DMS153 treated with DMSO at 0.1 percent for 48 hours (cell line): ENCODE results near the gene CFAP298.
"Not testable (repeated sequence)": the region's sequence is repeated elsewhere in the genome, so short reads cannot be mapped to it uniquely, and the experiment has no call there.

Source experiments
- DNase-seq: peaks from one replicate; lab custom pipeline; 2025; ENCODE audit not compliant: unreplicated experiment; lab: John Stamatoyannopoulos, UW

The CFAP298 gene, protein sequence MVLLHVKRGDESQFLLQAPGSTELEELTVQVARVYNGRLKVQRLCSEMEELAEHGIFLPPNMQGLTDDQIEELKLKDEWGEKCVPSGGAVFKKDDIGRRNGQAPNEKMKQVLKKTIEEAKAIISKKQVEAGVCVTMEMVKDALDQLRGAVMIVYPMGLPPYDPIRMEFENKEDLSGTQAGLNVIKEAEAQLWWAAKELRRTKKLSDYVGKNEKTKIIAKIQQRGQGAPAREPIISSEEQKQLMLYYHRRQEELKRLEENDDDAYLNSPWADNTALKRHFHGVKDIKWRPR

GRCh38 chr21:32612075-32612998 lies at the start of gene CFAP298:
Gene CFAP298, minus strand, starts transcription at chr21:32612377. Its CDS starts 134 bp downstream, at chr21:32612243.
- peak; percentile 73 for DNase-seq

DNA sequence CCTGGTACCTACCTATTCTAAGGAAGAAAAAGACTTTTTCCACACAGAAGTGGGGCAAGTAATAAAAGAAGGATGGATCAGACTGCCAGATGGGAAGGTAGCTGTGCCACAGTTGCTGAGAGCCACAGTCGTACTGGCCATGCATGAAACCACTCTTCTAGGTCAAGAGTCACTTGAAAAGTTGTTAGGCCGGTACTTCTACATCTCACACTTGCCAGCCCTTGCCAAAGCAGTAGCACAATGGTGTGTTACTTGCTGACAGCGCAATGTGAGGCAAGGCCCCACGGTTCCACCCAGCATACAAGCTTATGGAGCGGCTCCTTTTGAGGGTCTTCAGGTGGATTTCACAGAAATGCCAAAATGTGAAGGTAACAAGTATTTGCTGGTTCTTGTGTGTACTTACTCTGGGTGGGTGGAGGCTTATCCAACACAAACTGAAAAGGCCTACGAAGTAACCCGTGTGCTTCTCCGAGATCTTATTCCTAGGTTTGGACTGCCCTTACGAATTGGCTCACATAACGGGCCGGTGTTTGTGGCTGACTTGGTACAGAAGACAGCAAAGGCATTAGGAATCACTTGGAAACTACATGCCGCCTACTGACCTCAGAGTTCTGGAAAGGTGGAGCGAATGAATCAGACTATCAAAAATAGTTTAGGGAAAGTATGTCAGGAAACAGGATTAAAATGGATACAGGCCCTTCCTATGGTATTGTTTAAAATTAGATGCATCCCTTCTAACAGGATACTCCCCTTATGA lies 49.0 kb upstream of the CFAP298 start:
- DNase-seq, result not testable (repeated sequence)

DNA sequence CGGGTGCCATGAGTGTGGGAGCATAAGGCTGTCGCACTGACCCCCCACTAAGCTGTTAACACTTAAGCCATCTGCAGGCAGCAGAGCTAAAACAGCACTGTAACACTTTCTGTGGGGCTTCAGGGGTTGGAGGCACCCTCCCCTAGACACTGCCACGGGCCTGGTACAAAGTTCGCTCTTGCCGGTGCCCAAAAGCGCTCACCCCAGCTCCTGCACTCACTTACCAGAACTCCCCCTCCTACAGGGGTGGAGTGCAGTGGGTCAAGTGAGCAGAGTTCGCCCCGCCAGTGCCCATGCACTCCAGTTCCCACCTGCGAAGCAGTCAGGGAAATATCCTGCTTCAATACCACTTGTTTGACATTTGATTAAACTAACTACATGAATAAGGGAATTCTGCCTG lies 46.3 kb upstream of the CFAP298 start:
- no peak for DNase-seq

DNA sequence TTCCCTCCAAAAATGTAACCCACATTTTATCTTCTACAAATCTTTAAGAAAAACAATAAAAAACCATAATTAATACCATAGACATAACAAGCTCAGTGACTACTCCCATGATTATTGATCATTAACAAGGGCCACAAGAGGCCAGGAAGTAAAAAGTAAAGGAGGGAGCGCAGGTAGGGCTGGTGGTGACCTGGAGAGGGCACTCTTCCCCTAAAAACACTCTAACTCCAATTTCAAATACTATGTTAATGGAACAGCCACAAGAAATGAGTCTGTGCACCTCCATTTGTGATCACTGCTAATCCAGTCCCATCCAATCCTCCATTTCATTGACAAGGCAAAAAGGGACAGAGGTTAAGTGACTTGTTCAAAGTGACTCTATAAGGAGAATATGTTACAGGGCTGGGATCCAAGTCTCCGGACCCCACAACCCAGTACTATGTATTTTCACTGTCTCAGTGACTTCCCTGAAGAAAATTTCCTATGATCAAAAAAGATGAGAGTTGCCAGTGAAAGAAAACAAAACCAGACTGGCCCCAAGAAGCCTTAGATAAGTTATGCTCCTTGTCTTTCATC lies 41.2 kb upstream of the CFAP298 start:
- DNase-seq, result peak; percentile 1

DNA sequence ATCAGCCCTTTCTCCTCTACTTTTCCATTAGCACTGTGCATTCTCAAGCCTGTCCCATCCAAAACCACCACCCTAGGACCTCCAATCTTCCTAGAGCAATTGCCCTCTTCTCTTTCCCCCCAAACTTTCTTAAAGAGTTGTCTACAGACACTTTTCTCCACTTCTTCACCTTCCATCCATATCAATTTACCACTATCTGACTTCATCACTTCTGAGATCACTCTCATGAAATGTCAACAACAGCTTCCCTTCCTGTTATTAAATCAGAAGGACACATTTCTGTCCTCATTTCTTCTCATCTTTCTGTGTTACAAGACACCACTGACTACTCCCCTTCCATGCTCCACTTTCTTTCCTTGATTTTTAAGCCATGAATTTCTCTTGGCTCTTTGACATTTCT lies 36.0 kb upstream of the CFAP298 start:
- no peak for DNase-seq

DNA sequence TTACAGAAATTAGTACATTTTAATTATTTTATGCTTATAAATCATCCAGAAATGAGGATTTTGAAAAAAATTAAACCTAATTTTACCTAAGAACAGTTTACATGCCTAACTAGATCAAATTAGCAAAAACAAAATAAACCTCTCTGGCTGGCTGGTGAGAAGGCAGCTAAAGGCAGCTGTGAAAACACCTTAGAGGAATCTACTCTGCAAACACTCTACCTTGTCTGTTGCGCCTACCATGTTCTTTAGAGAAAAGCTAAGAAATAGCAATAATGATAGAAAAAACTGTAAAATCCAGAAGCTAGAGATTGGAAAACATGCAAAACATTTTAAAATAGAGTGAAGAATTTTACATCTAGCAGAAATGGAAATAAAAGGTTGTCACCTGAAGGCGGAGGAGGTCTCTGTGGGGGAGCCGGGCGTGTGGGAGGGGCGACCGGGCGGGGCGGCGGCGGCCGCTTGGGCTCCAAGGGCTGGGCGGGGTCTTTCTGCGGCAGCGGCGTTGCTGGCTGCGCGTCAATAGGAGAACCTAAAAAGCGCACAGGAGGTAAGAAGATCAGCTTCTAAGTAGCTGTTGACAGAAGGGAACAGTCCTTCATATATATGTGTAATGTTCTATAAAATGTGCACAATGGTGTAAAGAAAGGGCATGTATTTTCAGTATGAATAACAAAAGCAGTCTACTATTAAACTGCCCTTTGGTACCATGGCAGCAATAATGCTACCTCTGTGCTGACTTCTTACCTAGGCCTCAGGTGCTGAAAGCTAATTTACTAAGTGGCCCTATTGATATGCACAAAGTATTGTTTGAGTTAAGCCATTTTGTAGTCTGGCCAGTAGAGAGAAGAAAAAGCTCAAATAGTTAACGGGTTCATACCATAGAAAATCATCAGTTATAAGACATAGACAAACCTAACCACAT lies 33.3 kb upstream of the CFAP298 start:
- no peak for DNase-seq

GRCh38 chr21:32641710-32642698 lies 29.8 kb upstream of the CFAP298 start:
- DNase-seq, result no peak

DNA sequence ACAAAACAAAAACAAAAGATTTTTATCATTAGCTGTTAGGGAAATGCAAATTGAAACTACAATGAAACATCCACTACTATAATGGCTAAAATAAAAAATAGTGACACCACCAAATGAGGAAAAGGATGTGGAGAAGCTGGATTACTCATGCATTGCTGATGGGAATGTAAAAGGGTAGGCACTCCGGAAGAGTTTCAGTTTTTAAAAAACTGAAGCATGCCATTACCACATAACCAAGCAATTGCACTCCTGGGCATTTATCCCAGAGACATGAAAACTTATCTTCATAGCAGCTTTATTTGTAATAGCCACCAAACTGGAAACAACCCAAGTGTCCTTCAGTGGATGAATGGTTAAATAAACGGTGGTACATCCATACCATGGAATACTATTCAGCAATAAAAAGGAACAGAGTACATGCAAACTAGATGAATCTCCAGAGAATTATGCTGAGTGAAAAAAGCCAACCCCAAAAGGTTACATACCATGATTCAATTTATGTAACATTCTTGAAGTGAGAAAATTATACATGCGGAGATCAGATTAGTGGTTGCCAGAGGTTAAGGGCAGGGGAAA lies 14.5 kb upstream of the CFAP298 start:
- no peak for DNase-seq

DNA sequence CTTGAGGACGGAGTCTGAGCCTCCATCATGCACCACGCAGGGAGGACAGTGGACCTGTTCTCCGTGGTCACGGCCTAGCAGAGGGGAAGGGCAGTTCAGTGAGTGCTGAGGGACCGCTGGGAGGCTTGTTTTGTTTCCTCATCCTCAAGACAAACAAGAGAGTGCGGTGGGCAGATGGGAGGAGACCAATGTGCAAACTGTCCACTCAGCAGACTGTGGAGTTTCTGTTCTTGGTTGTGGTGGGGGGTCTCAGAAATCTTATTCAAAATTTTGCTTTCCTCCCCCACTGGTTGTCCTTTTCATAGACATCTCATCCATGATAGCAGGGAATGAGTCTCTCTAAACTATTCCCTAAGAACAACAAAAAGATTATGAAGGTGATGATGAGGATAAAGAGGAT lies 6.0 kb upstream of the CFAP298 start:
- not testable (repeated sequence) for DNase-seq

GRCh38 chr21:32613436-32614043 lies 1.4 kb upstream of the CFAP298 start:
- no peak for DNase-seq

DNA sequence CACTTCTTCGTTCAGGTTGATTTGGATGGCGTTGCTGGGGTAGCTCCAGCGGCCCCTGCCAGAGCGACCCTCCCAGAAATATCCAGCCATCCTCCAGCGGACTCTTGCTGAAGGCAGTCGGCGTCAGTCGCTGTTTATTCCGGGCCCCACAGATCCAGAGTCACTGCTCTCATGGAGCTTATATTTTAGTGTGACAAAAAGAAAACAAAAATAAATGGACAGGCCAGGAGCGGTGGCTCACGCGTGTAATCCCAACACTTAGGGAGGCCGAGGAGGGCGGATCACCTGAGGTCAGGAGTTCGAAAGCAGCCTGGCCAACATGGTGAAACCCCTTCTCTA lies 791 bp upstream of the CFAP298 start:
- DNase-seq, result no peak

GRCh38 chr21:32611471-32611997 lies 643 bp downstream of the CFAP298 start:
- DNase-seq, result no peak

- not testable (repeated sequence) for DNase-seq
Measured at GRCh38 chr21:32610940-32611339, 1.2 kb downstream of the CFAP298 start.

DNA sequence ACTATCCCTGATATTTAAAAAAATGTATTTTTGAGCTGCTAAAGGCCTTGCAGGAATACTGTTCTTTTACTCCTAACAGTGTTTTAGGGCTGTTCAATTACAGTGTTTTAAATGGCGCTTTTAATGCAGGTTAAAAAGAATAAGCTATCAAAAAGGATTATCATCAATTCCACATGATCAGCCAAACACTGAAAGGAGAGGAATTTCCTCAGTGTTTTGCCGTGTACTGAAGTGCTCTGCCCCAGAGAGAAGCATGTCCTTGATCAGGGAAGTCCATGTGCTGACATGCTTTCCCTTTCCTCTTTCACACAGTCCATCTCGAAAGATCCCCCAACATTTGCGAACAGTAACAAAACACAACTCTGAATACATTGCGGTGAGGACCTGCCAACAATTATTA lies 3.3 kb downstream of the CFAP298 start:
- no peak for DNase-seq

DNA sequence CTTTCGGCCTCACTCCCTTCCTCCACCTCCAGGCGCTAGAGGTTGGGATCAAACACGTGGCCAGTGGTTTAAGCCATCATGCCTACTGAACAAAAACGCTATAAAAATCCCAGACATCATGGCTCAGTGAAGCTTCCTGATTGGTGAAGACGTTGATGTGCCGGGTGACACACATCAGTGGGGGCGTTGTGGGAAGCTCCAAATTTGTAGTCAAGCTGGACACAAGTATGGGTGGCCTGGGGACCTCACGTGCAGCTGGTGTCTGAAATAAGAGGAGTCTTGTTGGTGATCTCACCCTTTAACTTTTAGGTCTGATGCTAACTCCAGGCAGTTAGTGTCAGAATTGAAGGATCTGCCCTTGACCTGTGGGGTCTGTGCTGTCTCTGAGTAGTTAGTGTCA lies 6.7 kb downstream of the CFAP298 start:
- no peak for DNase-seq

- DNase-seq, result no peak
Measured at GRCh38 chr21:32604464-32604863, 7.7 kb downstream of the CFAP298 start.

DNA sequence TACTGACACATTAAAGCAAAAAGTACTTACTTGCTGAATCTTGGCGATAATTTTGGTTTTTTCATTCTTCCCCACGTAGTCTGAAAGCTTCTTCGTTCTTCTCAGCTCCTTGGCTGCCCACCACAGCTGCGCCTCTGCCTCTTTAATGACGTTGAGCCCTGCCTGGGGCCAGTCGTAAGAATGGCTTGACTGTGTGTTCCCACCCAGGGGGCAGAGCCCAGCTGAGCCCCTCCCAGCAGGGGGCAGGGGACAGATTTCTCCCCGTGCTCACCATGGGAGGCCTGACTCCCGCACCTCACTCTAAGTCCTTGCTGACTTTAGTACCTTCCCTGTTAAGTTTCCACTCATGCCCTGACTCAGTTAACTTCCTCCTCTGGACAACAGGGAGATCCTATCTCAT lies 9.0 kb downstream of the CFAP298 start:
- no peak for DNase-seq

- no peak for DNase-seq
Measured at GRCh38 chr21:32602099-32602498, 10.1 kb downstream of the CFAP298 start.
